ENCODE measurements around the gene NARF. TPM values are rescaled to one million over a fixed set of nuclear protein-coding genes. Genes with fewer than 3 reads are reported as not detected.

The NARF gene
- total RNA-seq, 4 donors from 2014 or later: 15.3 to 55.5 (median 33.3) TPM

DNA sequence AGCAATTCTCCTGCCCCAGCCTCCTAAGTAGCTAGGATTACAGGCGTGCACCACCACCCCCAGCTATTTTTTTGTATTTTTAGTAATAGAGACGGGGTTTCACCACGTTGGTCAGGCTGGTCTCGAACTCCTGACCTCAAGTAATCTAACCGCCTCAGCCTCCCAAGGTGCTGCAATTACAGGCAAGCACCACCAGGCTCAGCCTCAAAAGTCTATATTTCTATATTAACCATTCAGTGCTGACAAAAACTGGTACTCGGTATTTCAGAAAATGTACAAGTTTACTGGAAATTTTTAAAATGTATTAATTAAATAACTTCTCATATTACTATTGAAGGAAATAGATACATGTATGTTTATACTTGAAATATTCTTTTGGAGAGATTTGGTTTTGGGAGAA, 41.8 kb upstream of the NARF start:
- DNase-seq: no peak
- peaks cover 0 to 3% of the 10 kb centered on the region in 2 donors for H3K4me1 ChIP-seq
- no peaks in the 10 kb centered on the region for H3K36me3 ChIP-seq
- no peaks in the 10 kb centered on the region for H3K27me3 ChIP-seq
- H3K4me3 ChIP-seq: no peak overlapping the region
- no peaks in the 10 kb centered on the region for H3K9me3 ChIP-seq
- intact Hi-C loops (cut with DNase I; ENCODE audit: low total_unique reads): no loop called here
- TF ChIP-seq, protein P1, sequence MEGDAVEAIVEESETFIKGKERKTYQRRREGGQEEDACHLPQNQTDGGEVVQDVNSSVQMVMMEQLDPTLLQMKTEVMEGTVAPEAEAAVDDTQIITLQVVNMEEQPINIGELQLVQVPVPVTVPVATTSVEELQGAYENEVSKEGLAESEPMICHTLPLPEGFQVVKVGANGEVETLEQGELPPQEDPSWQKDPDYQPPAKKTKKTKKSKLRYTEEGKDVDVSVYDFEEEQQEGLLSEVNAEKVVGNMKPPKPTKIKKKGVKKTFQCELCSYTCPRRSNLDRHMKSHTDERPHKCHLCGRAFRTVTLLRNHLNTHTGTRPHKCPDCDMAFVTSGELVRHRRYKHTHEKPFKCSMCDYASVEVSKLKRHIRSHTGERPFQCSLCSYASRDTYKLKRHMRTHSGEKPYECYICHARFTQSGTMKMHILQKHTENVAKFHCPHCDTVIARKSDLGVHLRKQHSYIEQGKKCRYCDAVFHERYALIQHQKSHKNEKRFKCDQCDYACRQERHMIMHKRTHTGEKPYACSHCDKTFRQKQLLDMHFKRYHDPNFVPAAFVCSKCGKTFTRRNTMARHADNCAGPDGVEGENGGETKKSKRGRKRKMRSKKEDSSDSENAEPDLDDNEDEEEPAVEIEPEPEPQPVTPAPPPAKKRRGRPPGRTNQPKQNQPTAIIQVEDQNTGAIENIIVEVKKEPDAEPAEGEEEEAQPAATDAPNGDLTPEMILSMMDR (IDR thresholded peaks at IDR 0.05): no peak
- TF ChIP-seq POLR2A (IDR thresholded peaks at IDR 0.05): no peak
- H3K27ac ChIP-seq: no peak overlapping the region

DNA sequence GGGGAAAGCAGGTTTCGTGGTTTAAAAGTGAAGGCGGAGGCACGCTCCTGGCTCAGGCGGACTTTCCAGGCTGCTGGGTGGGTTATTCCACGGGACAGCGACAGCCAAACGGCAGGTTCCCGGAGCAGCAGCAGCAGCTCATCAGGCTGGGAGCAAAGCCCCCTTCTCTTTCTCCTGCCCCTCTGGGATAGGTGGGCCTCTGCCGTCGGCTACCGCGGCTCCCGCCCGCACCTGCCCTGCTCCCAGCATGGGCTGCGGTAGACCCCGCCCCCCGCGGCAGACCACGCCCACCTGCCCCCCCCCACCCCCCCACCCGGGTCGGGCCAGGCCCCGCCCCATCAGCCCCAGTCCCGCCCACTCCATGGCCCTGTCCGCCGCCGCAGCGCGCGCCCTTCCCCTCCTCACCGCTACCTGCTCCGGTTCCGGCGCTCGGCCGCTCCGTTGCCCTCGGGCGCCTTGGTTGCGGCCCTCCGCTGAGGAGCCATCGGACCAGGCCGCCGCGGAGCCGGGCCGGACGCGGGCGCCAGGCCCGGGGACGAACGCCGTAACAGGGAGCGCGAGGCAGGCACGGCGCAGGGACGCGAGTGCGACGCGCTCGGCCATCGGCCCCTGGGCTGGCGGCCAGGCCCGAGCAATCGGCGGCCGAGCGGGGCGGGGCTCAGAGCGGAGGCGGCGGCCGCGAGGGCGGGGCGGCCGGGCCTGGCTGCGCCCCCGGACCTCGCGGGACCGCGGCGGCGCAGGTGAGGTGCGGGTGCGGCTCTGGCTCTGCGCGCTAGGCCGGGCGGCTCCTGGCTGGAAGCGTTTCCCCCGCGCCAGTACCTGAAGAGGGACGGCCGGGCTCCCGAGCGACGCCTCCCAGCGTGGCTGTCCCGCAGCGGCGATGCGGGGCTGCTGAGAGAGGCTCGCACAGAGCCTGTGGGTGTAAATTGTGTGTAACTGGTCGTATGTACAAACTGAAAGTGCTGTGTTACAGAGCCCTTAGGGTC, 40.2 kb upstream of the NARF start, which contains the start of the genes HEXD and OGFOD3:
Gene HEXD, plus strand, starts transcription at position 347 of the 986 bp plus-strand sequence. CDS start 1,453 bp downstream, outside the sequence.
Gene OGFOD3, minus strand, starts transcription at position 586 of the 986 bp plus-strand sequence. Its CDS starts 101 bp downstream, at position 485.
- no peaks in the 10 kb centered on the region for H3K36me3 ChIP-seq
- H3K27me3 ChIP-seq: no peaks in the 10 kb centered on the region
- TF ChIP-seq, protein P1 (IDR thresholded peaks at IDR 0.05): peak in 3 of 4 experiments; percentile 13 to 60 (median 47)
- TF ChIP-seq POLR2A (IDR thresholded peaks at IDR 0.05): peak; percentile 45 to 80
- DNase-seq: peak; percentile 69 to 84
- H3K4me3 ChIP-seq: peak within 1 kb of the TSS; percentile 46 to 82
- H3K27ac ChIP-seq: peak within 1 kb of the TSS; percentile 85 to 96
- intact Hi-C loops (cut with DNase I; ENCODE audit: low total_unique reads): no loop called here
- no peaks in the 10 kb centered on the region for H3K9me3 ChIP-seq
- H3K4me1 ChIP-seq: peaks cover 0 to 3% of the 10 kb centered on the region in 2 donors

DNA sequence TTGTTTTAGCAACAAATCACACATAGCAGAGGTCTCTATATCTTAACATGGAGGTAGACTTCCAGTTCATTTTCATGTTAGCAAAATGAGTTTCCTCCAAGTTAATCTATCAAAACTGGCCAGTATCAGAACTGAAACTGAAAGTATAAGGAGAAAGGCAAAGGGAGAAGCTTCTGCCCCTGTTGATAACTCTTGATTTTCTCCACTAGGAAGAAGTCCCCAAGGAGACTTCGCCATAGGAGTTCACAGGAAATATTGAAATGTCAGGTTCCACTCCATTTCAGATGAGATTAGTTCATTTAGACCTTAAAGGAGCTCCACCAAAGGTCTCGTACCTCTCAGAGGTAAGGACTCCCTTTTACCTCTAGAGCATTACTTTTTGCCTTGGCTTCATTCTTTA, 39.0 kb upstream of the NARF start:
- DNase-seq: no peak
- Histone ChIP-seq H3K36me3 (no peaks in the 10 kb centered on the region), H3K4me1 (peaks cover 0 to 3% of the 10 kb centered on the region in 2 donors), H3K27ac (no peak overlapping the region), H3K27me3 (no peaks in the 10 kb centered on the region), H3K9me3 (no peaks in the 10 kb centered on the region), H3K4me3 (no peak overlapping the region)
- TF ChIP-seq POLR2A (IDR thresholded peaks at IDR 0.05): no peak
- TF ChIP-seq, protein P1 (IDR thresholded peaks at IDR 0.05): no peak
- intact Hi-C loops (cut with DNase I; ENCODE audit: low total_unique reads): no loop called here

DNA sequence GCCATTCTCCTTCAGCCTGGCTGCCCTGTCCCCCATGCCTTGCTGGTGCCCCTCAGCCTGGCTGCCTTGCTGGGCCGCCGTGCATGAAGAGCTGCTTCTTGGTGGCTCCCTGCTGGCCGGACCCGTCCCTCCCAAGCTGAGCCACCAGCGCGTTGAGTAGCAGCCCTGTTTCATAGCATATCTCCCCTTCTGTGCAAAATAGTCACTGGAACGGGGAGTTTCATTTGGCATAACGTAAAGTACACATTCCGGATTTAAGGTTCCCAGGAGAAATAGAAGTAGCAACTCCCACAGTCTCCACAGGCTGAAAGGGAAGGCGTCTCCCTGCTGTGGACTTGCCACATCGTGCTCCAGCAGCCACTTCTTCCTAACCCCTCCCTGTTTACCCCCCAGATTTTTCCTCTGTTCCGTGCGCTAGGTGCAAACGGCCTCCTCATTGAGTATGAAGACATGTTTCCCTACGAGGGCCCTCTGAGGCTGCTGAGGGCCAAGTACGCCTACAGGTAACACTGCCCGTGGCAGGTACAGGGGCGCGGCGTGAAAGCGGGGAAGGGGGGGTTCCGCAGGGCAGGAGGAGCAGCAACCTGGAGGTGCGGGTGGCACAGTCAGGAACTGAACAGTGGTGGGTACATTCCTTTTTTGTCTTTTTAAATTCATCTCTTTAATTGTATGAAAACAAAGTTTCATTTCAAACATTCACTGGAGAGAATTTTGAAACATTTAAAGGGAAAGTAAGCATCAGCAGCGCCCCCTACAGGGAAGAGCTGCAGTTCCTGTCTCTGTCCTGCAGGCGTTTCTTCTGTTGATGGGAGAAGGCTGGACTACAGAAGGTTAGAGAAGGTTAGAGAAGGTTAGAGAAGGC, 34.3 kb upstream of the NARF start:
- H3K36me3 ChIP-seq: no peaks in the 10 kb centered on the region
- TF ChIP-seq, protein P1 (IDR thresholded peaks at IDR 0.05): peak; percentile 40 to 55 (median 51)
- TF ChIP-seq POLR2A (IDR thresholded peaks at IDR 0.05): no peak
- peak overlapping the region; percentile 66 to 68 for H3K27ac ChIP-seq
- intact Hi-C loops (cut with DNase I; ENCODE audit: low total_unique reads): no loop called here
- DNase-seq: peak; percentile 55 to 61
- peaks cover 0 to under 1% of the 10 kb centered on the region in 2 donors for H3K4me1 ChIP-seq
- no peaks in the 10 kb centered on the region for H3K9me3 ChIP-seq
- H3K4me3 ChIP-seq: no peak overlapping the region
- no peaks in the 10 kb centered on the region for H3K27me3 ChIP-seq

Data from uterus (tissue), 4 donors.